ENCODE results near the gene ABAT.
"Not testable (repeated sequence)": the region's sequence is repeated elsewhere in the genome, so short reads cannot be mapped to it uniquely, and the experiment has no call there.

The ABAT gene

DNA sequence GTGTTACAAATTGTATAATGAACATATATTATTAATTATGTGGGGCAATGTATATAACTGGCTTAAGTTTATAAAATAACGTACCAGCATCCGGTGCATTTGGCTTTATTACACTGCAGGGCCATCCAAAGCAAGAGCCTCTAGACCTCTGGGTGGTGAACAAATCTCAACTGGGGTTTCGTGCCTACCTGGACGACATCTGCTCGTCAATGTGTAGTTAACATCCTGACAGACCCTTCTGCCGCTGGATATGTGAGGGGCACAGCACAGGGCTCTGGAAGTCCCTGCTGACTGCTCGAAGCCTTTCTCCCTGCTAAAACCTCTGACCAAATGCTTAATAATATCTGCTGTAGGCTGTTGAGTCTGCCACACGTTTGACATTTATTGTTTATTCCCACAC is 120.7 kb downstream of the ABAT start:
- no peak for DNase-seq

DNA sequence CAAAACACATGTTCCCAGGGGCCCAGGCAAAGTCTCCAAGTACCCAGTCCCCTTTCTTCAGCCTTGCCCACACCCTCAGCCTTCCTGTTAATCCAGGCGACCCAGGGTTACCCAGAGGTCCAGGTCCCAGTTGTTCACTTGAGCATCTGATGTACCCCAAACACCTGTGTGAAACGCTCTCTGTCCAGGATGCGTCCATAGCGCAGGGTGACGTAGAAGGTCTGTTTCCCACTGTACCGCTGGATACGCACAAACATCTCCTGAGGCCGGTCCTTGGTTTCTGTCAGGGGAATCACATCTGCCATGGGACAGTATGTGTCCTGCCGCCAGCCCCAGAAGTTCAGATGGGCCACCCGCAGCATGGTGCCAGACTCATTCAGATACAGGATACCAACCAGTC is 121.4 kb downstream of the ABAT start:
- DNase-seq = no peak

DNA sequence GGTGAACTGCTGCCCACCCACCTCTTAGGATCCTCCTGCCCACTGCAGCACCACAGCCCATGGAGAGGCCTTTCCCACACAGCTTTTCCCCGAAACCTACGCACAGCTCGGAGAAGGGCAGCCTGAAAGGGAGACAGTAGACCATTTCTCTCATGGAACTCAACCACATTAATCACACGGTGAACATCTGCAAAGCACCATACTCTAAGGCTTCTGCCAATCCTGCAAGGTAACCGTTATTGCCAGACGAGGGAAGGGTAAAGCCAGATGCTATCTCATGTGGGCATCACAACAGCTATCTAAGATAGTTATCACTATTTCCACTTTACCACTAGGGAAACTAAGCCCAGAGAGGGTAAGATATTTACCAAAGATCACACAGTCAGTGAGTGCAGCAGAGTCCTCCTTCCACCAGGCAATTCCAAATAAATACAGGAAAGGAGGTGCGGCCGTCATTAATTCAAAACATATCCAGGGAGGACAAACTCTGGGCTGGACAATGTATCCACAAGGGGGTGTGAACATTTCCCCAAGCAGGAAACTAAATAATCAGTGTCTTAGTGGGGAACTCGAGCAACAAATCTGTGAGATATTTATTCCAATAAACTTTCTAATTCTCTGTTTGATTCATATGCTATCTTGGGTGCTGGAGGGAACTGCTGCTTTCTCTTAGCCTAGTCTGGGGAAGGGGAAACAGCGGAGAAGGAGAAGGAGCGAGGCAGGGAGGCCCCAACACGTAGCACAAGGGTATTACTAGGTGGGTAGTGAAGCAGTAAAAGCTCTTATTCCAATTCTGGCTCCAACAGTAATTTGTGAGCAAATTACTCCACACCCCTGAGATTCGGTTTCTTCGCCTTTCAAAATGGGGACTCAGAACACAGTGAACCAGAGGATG is 122.3 kb downstream of the ABAT start:
- DNase-seq = no peak

- peak; percentile 96 for DNase-seq
These were observed 123.2 kb downstream of the ABAT start, which contains the start of the genes PMM2 and TMEM186 for GRCh38 chr16:8797364-8798173. Gene PMM2, plus strand, starts transcription at chr16:8797839. Its CDS starts 44 bp downstream, at chr16:8797883. Gene TMEM186, minus strand, starts transcription at chr16:8797639. Its CDS starts 25 bp downstream, at chr16:8797614.

DNA sequence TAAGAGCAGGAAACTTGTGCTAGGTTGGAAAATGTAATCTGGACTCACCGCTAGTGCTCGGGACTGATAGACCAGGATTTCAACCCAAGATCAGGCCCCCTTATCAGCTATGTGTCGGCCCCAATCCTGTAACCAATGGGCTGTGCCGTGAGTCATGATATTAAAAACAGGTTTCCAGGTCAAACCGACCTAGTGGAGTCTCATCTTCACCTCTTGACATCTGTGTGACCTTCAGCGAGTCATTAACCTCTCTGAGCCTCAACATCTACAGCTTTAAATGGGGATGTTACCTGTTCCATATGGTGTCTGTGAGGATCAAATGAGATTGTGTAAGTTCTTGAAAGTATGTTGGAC is 123.7 kb downstream of the ABAT start:
- DNase-seq = no peak

DNA sequence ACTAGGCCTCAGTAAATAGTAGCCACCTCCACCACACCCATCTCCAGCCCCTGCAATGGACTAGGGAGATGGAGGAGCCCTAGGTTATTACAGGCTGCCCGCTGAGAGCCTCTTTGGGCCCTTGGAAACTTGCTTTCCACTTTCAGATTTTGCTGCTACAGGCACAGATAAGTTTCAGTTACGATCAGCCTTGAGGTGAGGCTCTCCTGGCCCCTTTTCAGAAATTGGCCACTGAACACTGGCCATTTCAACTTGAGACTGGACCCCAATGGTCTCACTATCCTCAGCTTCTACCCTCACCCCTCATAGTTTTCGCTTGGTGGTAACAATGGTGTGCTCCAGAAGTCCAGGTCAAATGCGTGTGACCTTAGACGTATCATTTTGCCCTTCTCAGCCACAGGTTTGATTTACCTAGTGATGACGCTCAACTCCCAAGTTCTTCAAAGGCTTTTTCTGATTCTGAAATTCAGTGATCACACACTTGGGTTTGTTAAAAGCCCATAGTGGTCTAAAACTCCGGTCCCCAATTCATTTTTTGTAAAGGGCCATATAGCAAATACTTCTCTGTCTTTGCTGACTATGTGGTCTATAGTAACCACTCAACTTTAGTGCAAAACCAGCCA is 124.2 kb downstream of the ABAT start:
- no peak for DNase-seq

- no peak for DNase-seq
These were observed 127.3 kb downstream of the ABAT start for GRCh38 chr16:8801701-8802100.

DNA sequence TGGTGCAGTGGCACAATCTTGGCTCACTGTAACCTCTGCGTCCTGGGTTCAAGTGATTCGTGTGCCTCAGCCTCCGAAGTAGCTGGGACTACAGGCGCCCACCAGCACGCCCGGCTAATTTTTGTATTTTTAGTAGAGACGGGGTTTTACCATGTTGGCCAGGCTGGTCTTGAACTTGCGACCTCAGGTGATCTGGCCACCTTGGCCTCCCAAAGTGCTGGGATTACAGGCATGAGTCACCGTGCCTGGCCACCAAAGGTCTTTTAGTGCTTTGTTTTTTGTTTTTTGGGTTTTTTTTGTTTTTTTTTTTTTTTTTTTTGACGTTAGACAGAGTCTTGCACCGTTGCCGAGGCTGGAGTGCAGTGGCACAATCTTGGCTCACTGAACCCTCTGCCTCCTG is 129.3 kb downstream of the ABAT start:
- not testable (repeated sequence) for DNase-seq

DNA sequence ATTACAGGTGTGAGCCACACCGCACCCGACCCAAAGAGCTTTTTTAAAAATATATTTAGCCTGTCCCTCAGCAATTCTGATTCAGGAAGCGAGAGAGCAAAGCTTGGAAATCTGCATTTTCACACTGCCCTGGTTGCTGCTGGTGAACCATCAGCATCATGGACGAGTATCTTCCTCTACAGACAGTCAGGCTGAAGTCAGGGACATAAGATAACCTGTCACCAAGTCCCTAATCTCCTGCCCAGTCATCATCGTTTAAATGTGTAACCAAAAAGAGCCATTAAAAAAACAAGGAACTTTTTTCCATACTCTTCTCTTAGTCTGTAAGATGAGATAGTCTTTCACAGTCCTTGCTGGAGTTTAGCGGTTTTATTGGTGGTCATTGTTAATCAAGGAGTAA is 129.9 kb downstream of the ABAT start:
- DNase-seq = no peak

DNA sequence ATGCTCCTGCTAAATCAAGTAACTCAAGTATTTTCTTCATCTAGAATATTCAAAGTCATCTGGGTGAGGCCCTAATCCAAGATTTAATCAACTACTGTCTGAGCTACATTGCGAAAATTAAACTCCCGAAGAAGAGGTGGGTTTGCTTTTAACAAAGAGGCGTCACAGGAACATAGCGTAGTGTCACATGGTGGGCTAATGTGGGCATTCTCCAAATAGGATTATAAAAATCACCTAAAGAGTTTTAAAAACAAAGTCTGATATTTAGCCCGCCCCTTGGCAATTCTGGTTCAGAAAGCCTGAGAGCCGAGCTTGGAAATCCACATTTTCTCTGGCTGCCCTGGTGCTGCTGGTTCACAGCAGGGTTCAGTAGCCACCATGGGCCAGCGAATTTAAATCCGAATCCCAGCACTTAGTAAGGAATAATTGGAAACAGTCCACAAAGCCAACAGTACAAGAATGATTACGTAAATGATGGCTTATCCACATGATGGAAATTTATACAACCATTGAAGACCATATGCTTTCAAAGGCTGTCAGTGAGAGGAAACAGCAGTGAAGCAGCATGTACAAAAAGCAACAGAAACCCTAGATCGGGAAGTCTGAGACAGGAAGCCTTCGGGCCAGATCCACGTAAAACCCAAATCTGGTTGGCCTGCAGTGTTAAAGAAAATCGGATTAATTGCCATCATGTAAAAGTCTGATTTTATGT is 132.0 kb downstream of the ABAT start:
- no peak for DNase-seq

GRCh38 chr16:8807189-8807588 is 132.8 kb downstream of the ABAT start:
- no peak for DNase-seq

GRCh38 chr16:8808009-8808408 is 133.6 kb downstream of the ABAT start:
- no peak for DNase-seq

DNA sequence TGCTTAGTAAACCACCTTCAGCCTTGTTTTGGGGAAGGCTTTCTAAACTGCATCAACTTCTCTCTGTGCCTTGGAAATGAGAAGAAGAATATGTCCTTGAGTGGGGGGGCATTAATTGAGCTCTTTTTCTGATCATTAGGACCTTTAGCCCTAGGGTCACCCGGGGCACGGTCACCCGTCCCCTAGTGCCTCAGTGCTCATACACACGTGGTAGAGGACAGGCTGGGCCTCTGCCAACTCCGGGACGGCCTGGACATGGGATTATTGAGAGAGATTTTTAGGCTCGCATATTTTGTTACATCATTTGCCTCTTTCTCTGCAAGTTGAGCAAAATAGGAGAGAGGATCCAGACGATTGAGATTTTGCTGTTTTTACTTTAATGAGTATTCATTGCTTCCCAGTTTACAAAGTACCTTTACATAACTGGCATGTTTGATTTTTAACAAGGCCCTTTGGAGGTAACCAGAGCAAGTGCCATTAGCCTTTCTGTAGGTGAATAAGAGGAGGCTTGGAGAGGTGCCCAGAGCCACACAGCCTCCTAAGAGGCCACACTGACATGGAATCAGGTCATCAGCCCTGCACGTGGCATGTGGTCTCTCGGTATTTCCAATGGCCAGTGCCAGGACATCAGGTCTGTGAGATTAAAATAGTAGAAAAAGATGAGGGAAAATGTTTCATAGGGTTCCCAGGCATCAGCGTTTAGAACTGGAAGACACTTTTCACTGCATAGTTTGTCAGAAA is 134.4 kb downstream of the ABAT start:
- DNase-seq = no peak

DNA sequence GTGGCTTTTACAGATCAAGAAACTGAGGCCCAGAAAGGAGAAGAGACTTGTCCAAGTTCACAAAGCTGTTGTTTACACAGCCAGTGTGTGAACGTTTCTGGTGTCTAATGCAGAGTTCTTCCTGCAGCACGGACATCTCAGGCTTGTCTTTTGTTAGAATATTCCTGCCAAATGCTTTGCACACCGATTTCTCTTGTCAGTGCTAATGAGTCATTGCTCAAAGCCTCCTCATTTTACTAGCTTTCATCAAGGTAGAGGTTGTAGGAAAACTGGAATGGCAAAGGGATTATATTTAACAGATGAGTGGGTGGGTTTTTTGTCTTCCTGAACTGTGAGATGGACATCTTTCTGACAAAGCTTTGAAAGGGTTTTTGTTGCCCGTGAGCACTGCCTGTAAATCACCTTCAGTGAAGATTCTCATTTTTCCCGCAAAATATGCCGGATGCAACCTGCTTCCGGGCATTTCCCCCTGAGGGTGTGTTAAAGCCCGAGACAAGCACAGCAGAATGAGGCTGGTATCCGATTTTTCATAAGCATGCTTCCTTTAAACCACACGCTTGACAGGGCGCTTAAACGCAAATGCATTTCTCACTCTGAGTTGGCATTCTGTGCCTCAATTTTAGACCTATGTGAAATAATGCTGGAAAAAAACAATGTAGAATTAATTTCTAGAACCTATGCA is 137.9 kb downstream of the ABAT start:
- no peak for DNase-seq

DNA sequence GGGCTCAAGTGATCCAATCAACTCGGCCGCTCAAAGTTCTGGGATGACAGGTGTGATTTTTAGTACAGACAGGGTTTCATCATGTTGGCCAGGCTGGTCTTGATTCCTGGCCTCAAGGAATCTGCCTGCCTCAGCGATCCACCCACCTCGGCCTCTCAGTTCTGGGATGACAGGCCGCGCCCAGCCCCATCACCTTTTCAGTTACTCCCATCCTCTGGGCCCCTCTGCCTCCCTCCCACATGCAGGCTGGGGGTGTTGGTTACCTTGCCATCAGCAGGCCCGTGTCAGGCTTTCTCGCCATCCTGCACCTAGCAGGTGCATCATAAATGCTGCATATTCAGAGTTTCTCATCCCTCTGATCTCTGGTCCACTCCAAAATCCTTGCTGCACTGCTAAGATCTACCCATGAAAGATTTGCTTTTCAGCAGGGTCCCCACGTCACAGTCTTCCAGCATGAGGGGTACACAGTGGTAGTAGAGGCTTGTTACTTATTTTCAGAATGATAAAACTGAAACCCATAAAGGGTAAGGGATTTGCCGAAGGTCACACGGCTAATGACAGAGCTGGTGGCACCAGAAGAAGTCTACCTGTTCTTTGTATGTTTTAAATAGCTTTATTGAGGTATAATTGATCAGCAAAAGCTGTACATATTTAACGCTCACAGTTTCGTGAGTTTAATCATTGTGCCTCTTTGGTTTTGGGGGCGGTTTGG is 139.8 kb downstream of the ABAT start:
- DNase-seq = no peak

GRCh38 chr16:8816967-8817655 is 142.7 kb downstream of the ABAT start:
- DNase-seq = no peak

GRCh38 chr16:8818504-8819270 is 144.3 kb downstream of the ABAT start:
- DNase-seq = no peak

GRCh38 chr16:8819411-8820034 is 145.1 kb downstream of the ABAT start:
- no peak for DNase-seq

DNA sequence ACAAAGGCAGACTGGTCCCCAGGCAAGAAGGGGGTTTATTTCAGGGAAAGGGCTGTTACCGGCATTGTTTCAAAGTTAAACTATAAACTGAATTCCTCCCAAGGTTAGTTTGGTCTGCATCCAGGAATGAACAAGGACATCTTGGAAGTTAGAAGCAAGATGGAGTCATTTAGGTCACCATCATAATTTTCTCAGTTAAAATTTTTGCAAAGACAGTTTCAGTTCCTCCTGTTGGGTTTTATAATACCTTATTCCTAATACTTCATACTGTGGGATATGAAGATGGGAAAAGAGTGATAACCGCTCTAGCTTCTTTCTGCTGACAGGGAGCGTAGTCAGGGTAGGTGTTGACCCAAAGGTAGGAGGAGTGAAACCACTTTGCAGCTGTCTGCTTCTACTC is 148.0 kb downstream of the ABAT start:
- DNase-seq = no peak
